Stimulated activated CD4-positive, alpha-beta T cell treated with anti-CD3 and anti-CD28 coated beads, Interleukin-12 subunit alpha, Interleukin-12 subunit beta, amount 100 ng/mL, for 48 hours (primary cell): ENCODE data around the gene HTR5A.

Source experiments
- DNase-seq, 3 donors: peaks; one replicate each; pipeline ENCODE4 v3.0.0-alpha.2; 2020; ENCODE audit warnings: low read depth in 2 of 3, low spot score in 1 of 3

The HTR5A gene

GRCh38 chr7:155136619-155137243, 66.6 kb downstream of the HTR5A start:
- no peak for DNase-seq
